Mesothelial cell of epicardium (in vitro differentiated cells): ENCODE data around the gene FAM124A. TPM values are rescaled to one million over a fixed set of nuclear protein-coding genes. Genes with fewer than 3 reads are reported as not detected.

Source experiments
- DNase-seq, 2 experiments: peaks; one replicate each; pipeline ENCODE4 v3.0.0; 2021; ENCODE audit warnings: low spot score in 2 of 2; ENCODE audit not compliant: unreplicated experiment in 2 of 2
- H3K27ac Mint-ChIP-seq: 2 replicates; pipeline ENCODE4 v1.8.0; 2021; ENCODE audit warnings: mixed read lengths
- H3K27me3 Mint-ChIP-seq: 2 replicates; pipeline ENCODE4 v1.8.0; 2021; ENCODE audit warnings: low read depth, mixed read lengths
- H3K36me3 Mint-ChIP-seq: 2 replicates; pipeline ENCODE4 v1.8.0; 2021; ENCODE audit warnings: mixed read lengths
- H3K4me1 Mint-ChIP-seq: 2 replicates; pipeline ENCODE4 v1.8.0; 2021; ENCODE audit warnings: mixed read lengths
- H3K4me3 Mint-ChIP-seq: 2 replicates; pipeline ENCODE4 v1.8.0; 2021; ENCODE audit warnings: mild to moderate bottlenecking, moderate library complexity, mixed read lengths
- H3K9me3 Mint-ChIP-seq: 2 replicates; pipeline ENCODE4 v1.8.0; 2021; ENCODE audit warnings: mixed read lengths
- CTCF ChIP-seq: fragments of 200-600 bp; sonication (generic); IDR thresholded peaks from one replicate; pipeline ENCODE4 v1.5.0; 2021; ENCODE audit warnings: antibody characterized with exemption; ENCODE audit not compliant: unreplicated experiment
- total RNA-seq: library from RNA; stranded (reverse); gene quantifications from 3 replicates; pipeline ENCODE4 v1.2.1, GENCODE V29; 2021

Gene FAM124A
- total RNA-seq, 1 donor from 2014 or later, result 0.78 TPM

- no peak for DNase-seq
- Mint-ChIP-seq H3K4me1 (no peaks in the 10 kb centered on the region), H3K27ac (no peak overlapping the region), H3K27me3 (peaks cover 20% of the 10 kb centered on the region), H3K36me3 (no peaks in the 10 kb centered on the region), H3K9me3 (peaks cover 6% of the 10 kb centered on the region), H3K4me3 (no peak overlapping the region)
- no peak for TF ChIP-seq CTCF
Measured at GRCh38 chr13:51193387-51193786, 28.8 kb upstream of the FAM124A start.

- DNase-seq, result no peak
- no peak overlapping the region for H3K27ac Mint-ChIP-seq
- no peaks in the 10 kb centered on the region for H3K36me3 Mint-ChIP-seq
- no peak overlapping the region for H3K4me3 Mint-ChIP-seq
- peaks cover 20% of the 10 kb centered on the region for H3K27me3 Mint-ChIP-seq
- peaks cover 14% of the 10 kb centered on the region for H3K9me3 Mint-ChIP-seq
- TF ChIP-seq CTCF, result no peak
- no peaks in the 10 kb centered on the region for H3K4me1 Mint-ChIP-seq
Measured at GRCh38 chr13:51194942-51195341, 27.3 kb upstream of the FAM124A start.

GRCh38 chr13:51201886-51202285, 20.3 kb upstream of the FAM124A start:
- Mint-ChIP-seq H3K9me3 (peaks cover 15% of the 10 kb centered on the region), H3K4me1 (peaks cover 7% of the 10 kb centered on the region), H3K27me3 (peaks cover 32% of the 10 kb centered on the region), H3K36me3 (no peaks in the 10 kb centered on the region), H3K4me3 (no peak overlapping the region), H3K27ac (no peak overlapping the region)
- no peak for TF ChIP-seq CTCF
- DNase-seq, result no peak

- Mint-ChIP-seq H3K4me1 (peaks cover 7% of the 10 kb centered on the region), H3K4me3 (no peak overlapping the region)
- DNase-seq, result no peak
Measured at GRCh38 chr13:51202477-51203046, 19.6 kb upstream of the FAM124A start.

GRCh38 chr13:51206584-51206983, 15.6 kb upstream of the FAM124A start:
- no peak overlapping the region for H3K4me3 Mint-ChIP-seq
- TF ChIP-seq CTCF, result no peak
- H3K36me3 Mint-ChIP-seq, result no peaks in the 10 kb centered on the region
- peaks cover 8% of the 10 kb centered on the region for H3K4me1 Mint-ChIP-seq
- H3K27ac Mint-ChIP-seq, result no peak overlapping the region
- H3K27me3 Mint-ChIP-seq, result peaks cover 73% of the 10 kb centered on the region
- no peak for DNase-seq
- H3K9me3 Mint-ChIP-seq, result no peaks in the 10 kb centered on the region

More at GRCh38 chr13:51202477-51203046, 19.6 kb upstream of the FAM124A start:
- Mint-ChIP-seq H3K27me3 (peaks cover 36% of the 10 kb centered on the region), H3K36me3 (no peaks in the 10 kb centered on the region), H3K9me3 (peaks cover 15% of the 10 kb centered on the region), H3K27ac (no peak overlapping the region)
- no peak for TF ChIP-seq CTCF

- DNase-seq, result no peak
- Mint-ChIP-seq H3K9me3 (no peaks in the 10 kb centered on the region), H3K27ac (no peak overlapping the region), H3K27me3 (peaks cover 84% of the 10 kb centered on the region), H3K36me3 (no peaks in the 10 kb centered on the region), H3K4me3 (no peak overlapping the region), H3K4me1 (peaks cover 8% of the 10 kb centered on the region)
- no peak for TF ChIP-seq CTCF
Measured at GRCh38 chr13:51207881-51208280, 14.3 kb upstream of the FAM124A start.
